ENCODE data around the gene SEC23IP.
"Not testable (repeated sequence)": the region's sequence is repeated elsewhere in the genome, so short reads cannot be mapped to it uniquely, and the experiment has no call there.

SEC23IP gene

GRCh38 chr10:119893074-119893473 lies 544 bp downstream of the SEC23IP start:
- H3K27ac Mint-ChIP-seq = peak overlapping the region; percentile 96 to 97
- peaks cover 11% of the 10 kb centered on the region for H3K36me3 Mint-ChIP-seq (ENCODE audit: insufficient read depth)
- H3K4me3 Mint-ChIP-seq = peak overlapping the region; percentile 97 to 98
- no peak for DNase-seq
- peaks cover 38 to 43% of the 10 kb centered on the region in 2 donors for H3K4me1 Mint-ChIP-seq (ENCODE audit: low read depth in 2 of 2)
- ATAC-seq (replicated peaks) = no peak
- H3K9me3 Mint-ChIP-seq = no peaks in the 10 kb centered on the region
- H3K27me3 Mint-ChIP-seq = no peaks in the 10 kb centered on the region

- Mint-ChIP-seq H3K27ac (peak overlapping the region; percentile 96 to 97), H3K4me3 (peak overlapping the region; percentile 97 to 98), H3K36me3 (ENCODE audit: insufficient read depth) (peaks cover 20% of the 10 kb centered on the region), H3K4me1 (ENCODE audit: low read depth in 2 of 2) (peaks cover 43 to 52% of the 10 kb centered on the region in 2 donors), H3K9me3 (no peaks in the 10 kb centered on the region), H3K27me3 (no peaks in the 10 kb centered on the region)
- DNase-seq (no peak), ATAC-seq (replicated peaks) (no peak)
Measured at GRCh38 chr10:119893845-119894427, 1.4 kb downstream of the SEC23IP start.

- ATAC-seq (replicated peaks) (no peak), DNase-seq (no peak)
- Mint-ChIP-seq H3K4me1 (ENCODE audit: low read depth in 2 of 2) (peaks cover 48 to 61% of the 10 kb centered on the region in 2 donors), H3K36me3 (ENCODE audit: insufficient read depth) (peaks cover 36% of the 10 kb centered on the region), H3K27me3 (no peaks in the 10 kb centered on the region), H3K4me3 (no peak overlapping the region), H3K9me3 (no peaks in the 10 kb centered on the region), H3K27ac (peak overlapping the region; percentile 39 to 65)
Measured at GRCh38 chr10:119896061-119896655, 3.6 kb downstream of the SEC23IP start.

- Mint-ChIP-seq H3K27ac (peak overlapping the region in 1 of 2 donors; percentile 65), H3K36me3 (ENCODE audit: insufficient read depth) (peaks cover 40% of the 10 kb centered on the region), H3K27me3 (no peaks in the 10 kb centered on the region), H3K9me3 (no peaks in the 10 kb centered on the region), H3K4me1 (ENCODE audit: low read depth in 2 of 2) (peaks cover 48 to 60% of the 10 kb centered on the region in 2 donors), H3K4me3 (no peak overlapping the region)
- DNase-seq (no peak), ATAC-seq (replicated peaks) (no peak)
Measured at GRCh38 chr10:119896937-119897770, 4.6 kb downstream of the SEC23IP start.

- ATAC-seq (replicated peaks) (no peak), DNase-seq (no peak)
- Mint-ChIP-seq H3K4me1 (ENCODE audit: low read depth in 2 of 2) (peaks cover 43 to 56% of the 10 kb centered on the region in 2 donors), H3K4me3 (no peak overlapping the region), H3K36me3 (ENCODE audit: insufficient read depth) (peaks cover 46% of the 10 kb centered on the region), H3K9me3 (no peaks in the 10 kb centered on the region), H3K27ac (peak overlapping the region; percentile 50 to 68), H3K27me3 (no peaks in the 10 kb centered on the region)
Measured at GRCh38 chr10:119898577-119898976, 6.0 kb downstream of the SEC23IP start.

GRCh38 chr10:119903946-119904666 lies 11.6 kb downstream of the SEC23IP start:
- Mint-ChIP-seq H3K4me1 (ENCODE audit: low read depth in 2 of 2) (peaks cover 4 to 8% of the 10 kb centered on the region in 2 donors), H3K4me3 (no peak overlapping the region), H3K27me3 (no peaks in the 10 kb centered on the region), H3K27ac (no peak overlapping the region), H3K36me3 (ENCODE audit: insufficient read depth) (peaks cover 80% of the 10 kb centered on the region), H3K9me3 (no peaks in the 10 kb centered on the region)
- no peak for ATAC-seq (replicated peaks)
- no peak for DNase-seq

- ATAC-seq (replicated peaks); DNase-seq; H3K4me1 Mint-ChIP-seq (ENCODE audit: low read depth in 2 of 2); H3K27me3 Mint-ChIP-seq; H3K27ac Mint-ChIP-seq; H3K4me3 Mint-ChIP-seq; H3K9me3 Mint-ChIP-seq: not testable (repeated sequence)
- peaks cover 75% of the 10 kb centered on the region for H3K36me3 Mint-ChIP-seq (ENCODE audit: insufficient read depth)
Measured at GRCh38 chr10:119907695-119908094, 15.2 kb downstream of the SEC23IP start.

GRCh38 chr10:119908166-119908565 lies 15.6 kb downstream of the SEC23IP start:
- ATAC-seq (replicated peaks) = no peak
- Mint-ChIP-seq H3K27me3 (no peaks in the 10 kb centered on the region), H3K4me3 (no peak overlapping the region), H3K36me3 (ENCODE audit: insufficient read depth) (peaks cover 75% of the 10 kb centered on the region), H3K4me1 (ENCODE audit: low read depth in 2 of 2) (peaks cover 4% of the 10 kb centered on the region in 2 donors), H3K9me3 (no peaks in the 10 kb centered on the region), H3K27ac (no peak overlapping the region)
- no peak for DNase-seq

GRCh38 chr10:119910689-119911088 lies 18.2 kb downstream of the SEC23IP start:
- no peak for ATAC-seq (replicated peaks)

GRCh38 chr10:119917777-119918176 lies 25.2 kb downstream of the SEC23IP start:
- Mint-ChIP-seq H3K4me3 (no peak overlapping the region), H3K27me3 (no peaks in the 10 kb centered on the region), H3K27ac (peak overlapping the region in 1 of 2 donors; percentile 28), H3K4me1 (ENCODE audit: low read depth in 2 of 2) (peaks cover 7 to 11% of the 10 kb centered on the region in 2 donors), H3K36me3 (ENCODE audit: insufficient read depth) (peaks cover 88% of the 10 kb centered on the region), H3K9me3 (no peaks in the 10 kb centered on the region)
- DNase-seq (no peak), ATAC-seq (replicated peaks) (no peak)

More at GRCh38 chr10:119910689-119911088, 18.2 kb downstream of the SEC23IP start:
- H3K36me3 Mint-ChIP-seq (ENCODE audit: insufficient read depth) = peaks cover 76% of the 10 kb centered on the region
- no peak for DNase-seq
- H3K27me3 Mint-ChIP-seq = no peaks in the 10 kb centered on the region
- peaks cover 4% of the 10 kb centered on the region in 2 donors for H3K4me1 Mint-ChIP-seq (ENCODE audit: low read depth in 2 of 2)
- no peak overlapping the region for H3K27ac Mint-ChIP-seq
- no peaks in the 10 kb centered on the region for H3K9me3 Mint-ChIP-seq
- no peak overlapping the region for H3K4me3 Mint-ChIP-seq

- H3K4me1 Mint-ChIP-seq (ENCODE audit: low read depth in 2 of 2) = peaks cover 3 to 7% of the 10 kb centered on the region in 2 donors
- no peaks in the 10 kb centered on the region for H3K27me3 Mint-ChIP-seq
- DNase-seq (no peak), ATAC-seq (replicated peaks) (no peak)
- no peak overlapping the region for H3K27ac Mint-ChIP-seq
- no peaks in the 10 kb centered on the region for H3K9me3 Mint-ChIP-seq
- peaks cover 87% of the 10 kb centered on the region for H3K36me3 Mint-ChIP-seq (ENCODE audit: insufficient read depth)
- no peak overlapping the region for H3K4me3 Mint-ChIP-seq
Measured at GRCh38 chr10:119919271-119919670, 26.7 kb downstream of the SEC23IP start.

- Mint-ChIP-seq H3K36me3 (ENCODE audit: insufficient read depth) (peaks cover 87% of the 10 kb centered on the region), H3K27ac (no peak overlapping the region), H3K4me1 (ENCODE audit: low read depth in 2 of 2) (peaks cover 3 to 7% of the 10 kb centered on the region in 2 donors), H3K27me3 (no peaks in the 10 kb centered on the region), H3K4me3 (no peak overlapping the region), H3K9me3 (no peaks in the 10 kb centered on the region)
- DNase-seq = no peak
- no peak for ATAC-seq (replicated peaks)
Measured at GRCh38 chr10:119919826-119920225, 27.3 kb downstream of the SEC23IP start.

- Mint-ChIP-seq H3K27ac (peak overlapping the region in 1 of 2 donors; percentile 49), H3K36me3 (ENCODE audit: insufficient read depth) (peaks cover 90% of the 10 kb centered on the region), H3K4me3 (no peak overlapping the region)
Measured at GRCh38 chr10:119928411-119928810, 35.9 kb downstream of the SEC23IP start.

More at GRCh38 chr10:119928411-119928810, 35.9 kb downstream of the SEC23IP start:
- Mint-ChIP-seq H3K9me3 (no peaks in the 10 kb centered on the region), H3K4me1 (ENCODE audit: low read depth in 2 of 2) (peaks cover 0 to 2% of the 10 kb centered on the region in 2 donors), H3K27me3 (no peaks in the 10 kb centered on the region)
- no peak for DNase-seq
- ATAC-seq (replicated peaks) = no peak
